SK-N-SH (cell line): ENCODE data around the gene SMAP2.

Source experiments
- CTCF ChIP-seq: fragments of 200-600 bp; sonication (generic); IDR thresholded peaks from 2 replicates; pipeline ENCODE4 v1.6.1; 2017; ENCODE audit warnings: antibody characterized with exemption, mild to moderate bottlenecking, moderate library complexity
- EP300 ChIP-seq, 2 experiments: IDR thresholded peaks; 2 replicates each; pipeline versions ENCODE4 v1.4.0 to v1.6.1; 2012; ENCODE audit warnings: borderline replicate concordance in 1 of 2, low read depth in 1 of 2, low read length in 1 of 2
- REST ChIP-seq: IDR thresholded peaks from 2 replicates; pipeline ENCODE4 v1.6.1; 2012; ENCODE audit warnings: mild to moderate bottlenecking, low read depth, low read length, moderate library complexity
- USF1 ChIP-seq: IDR thresholded peaks from 2 replicates; pipeline ENCODE4 v1.4.0; 2012; ENCODE audit warnings: low read depth, borderline replicate concordance

- TF ChIP-seq EP300 (IDR thresholded peaks at IDR 0.05; ENCODE audit: borderline replicate concordance in 1 of 2, low read depth in 1 of 2, low read length in 1 of 2) (no peak), USF1 (no peak), CTCF (no peak), REST (no peak)
These were observed 8.0 kb downstream of the SMAP2 start for GRCh38 chr1:40381268-40382107.
